Activated CD8-positive, alpha-beta memory T cell treated with anti-CD3 and anti-CD28 coated beads, Interleukin-2, amount 50 U/mL, for 4 hours (primary cell): ENCODE measurements around the gene NFATC1.
A peak's percentile ranks its signal among the peaks of the same experiment; 100 is the strongest.

Experiments
- DNase-seq: peaks from one replicate; pipeline ENCODE4 v3.0.0-alpha.2; 2020

NFATC1 gene

GRCh38 chr18:79395761-79396404 lies at the start of gene NFATC1:
NFATC1 (plus strand) TSS chr18:79395930; CDS start chr18:79396225, 295 bp downstream.
- DNase-seq: peak; percentile 90

- no peak for DNase-seq
These were observed 49.7 kb upstream of the NFATC1 start for GRCh38 chr18:79345981-79346380.

DNA sequence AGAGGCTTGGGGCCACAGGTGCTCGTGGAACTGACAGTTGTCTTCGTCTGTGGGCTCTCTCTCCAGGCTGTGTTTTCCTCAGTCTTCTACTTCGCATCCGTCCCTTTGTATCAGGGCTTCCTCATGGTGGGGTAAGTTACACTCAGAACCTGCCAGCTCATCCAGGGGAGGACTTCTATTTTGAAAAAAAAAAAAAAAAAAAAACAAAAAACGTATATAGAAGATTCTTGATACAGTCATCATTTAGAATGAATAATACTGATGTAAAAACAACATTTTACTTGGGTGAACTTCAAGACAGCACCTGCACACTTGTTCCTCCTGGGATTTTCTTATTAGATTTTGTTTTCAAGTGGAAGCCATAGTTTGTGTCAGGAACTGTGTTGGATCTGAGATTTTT lies 47.7 kb upstream of the NFATC1 start:
- DNase-seq: no peak

DNA sequence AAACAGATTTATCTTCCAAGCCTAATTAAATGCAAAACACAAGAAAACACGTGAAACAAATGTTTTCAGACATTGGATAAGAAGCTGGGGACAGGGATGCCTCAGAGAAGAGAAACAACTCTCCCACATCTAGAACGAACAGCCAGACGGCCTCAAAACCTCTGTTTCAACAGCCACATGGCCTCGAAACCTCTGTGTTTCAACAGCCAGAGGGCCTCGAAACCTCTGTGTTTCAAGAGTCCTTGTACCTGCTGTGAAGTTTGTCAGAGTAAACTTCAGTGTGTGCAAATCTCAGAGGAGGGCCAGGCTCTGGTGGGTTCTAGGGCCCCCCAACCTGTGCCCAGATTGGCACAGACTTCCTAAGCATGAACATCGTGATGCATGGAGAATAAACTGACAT lies 43.3 kb upstream of the NFATC1 start:
- no peak for DNase-seq

- DNase-seq: no peak
These were observed 42.5 kb upstream of the NFATC1 start for GRCh38 chr18:79353267-79353666.

DNA sequence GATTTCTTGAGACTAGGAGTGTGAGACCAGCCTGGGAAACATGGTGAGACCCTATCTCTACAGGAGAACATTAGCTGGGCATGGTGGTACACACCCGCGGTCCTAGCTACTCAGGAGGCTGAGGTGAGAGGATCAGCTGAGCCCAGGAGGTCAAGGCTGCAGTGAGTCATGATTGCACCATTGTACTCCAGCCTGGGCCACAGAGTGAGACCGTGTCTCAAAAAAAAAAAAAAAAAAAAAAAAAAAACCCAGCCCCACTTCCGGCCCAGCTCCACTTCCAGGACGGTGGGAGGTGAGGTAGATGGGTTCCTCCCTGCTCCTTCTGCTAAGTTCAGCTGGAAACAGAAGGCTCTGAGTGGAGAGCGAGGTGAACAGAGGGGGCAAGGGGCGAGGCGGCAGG lies 41.4 kb upstream of the NFATC1 start:
- DNase-seq: no peak

- no peak for DNase-seq
These were observed 40.0 kb upstream of the NFATC1 start for GRCh38 chr18:79355433-79356335.

DNA sequence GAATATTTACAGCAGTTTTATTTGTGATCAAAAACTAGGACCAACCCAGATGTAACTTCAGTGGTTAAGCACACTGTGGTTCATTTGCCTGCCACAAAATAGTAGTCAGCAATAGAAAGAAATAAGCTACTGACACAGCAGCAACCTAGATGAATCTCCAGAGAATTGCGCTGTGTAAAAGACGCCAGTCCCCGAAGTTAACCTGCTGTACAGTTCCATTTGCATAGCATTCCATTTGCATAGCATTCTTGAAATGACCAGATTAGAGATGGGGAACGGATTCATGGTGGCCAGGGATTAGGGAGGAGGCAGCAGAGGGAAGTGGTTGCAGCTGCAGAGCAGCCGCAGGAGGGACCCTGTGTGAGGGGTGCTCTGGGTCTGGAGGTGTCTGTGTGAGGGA lies 39.3 kb upstream of the NFATC1 start:
- DNase-seq: no peak

DNA sequence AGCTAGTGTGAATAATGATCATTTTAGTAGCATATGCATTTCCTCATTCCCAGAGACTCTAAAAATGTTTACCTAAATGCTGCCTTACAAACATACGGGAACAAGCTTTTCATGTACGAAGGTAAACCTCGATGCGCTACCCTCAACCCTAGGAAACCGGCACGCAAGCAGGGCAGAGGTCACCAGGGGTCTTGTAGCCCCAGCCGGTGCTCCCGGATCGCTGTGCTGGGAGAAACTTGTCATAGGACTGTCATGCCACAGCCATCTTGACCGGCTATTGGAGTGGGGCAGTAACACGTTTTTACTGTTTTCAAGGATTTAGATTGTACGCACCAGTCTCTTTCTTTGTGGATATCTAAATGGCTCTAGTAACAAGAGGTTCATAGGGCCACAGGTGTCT lies 34.8 kb upstream of the NFATC1 start:
- DNase-seq: no peak

- no peak for DNase-seq
These were observed 33.8 kb upstream of the NFATC1 start for GRCh38 chr18:79361766-79362522.

GRCh38 chr18:79365701-79366100 lies 30.0 kb upstream of the NFATC1 start:
- no peak for DNase-seq

DNA sequence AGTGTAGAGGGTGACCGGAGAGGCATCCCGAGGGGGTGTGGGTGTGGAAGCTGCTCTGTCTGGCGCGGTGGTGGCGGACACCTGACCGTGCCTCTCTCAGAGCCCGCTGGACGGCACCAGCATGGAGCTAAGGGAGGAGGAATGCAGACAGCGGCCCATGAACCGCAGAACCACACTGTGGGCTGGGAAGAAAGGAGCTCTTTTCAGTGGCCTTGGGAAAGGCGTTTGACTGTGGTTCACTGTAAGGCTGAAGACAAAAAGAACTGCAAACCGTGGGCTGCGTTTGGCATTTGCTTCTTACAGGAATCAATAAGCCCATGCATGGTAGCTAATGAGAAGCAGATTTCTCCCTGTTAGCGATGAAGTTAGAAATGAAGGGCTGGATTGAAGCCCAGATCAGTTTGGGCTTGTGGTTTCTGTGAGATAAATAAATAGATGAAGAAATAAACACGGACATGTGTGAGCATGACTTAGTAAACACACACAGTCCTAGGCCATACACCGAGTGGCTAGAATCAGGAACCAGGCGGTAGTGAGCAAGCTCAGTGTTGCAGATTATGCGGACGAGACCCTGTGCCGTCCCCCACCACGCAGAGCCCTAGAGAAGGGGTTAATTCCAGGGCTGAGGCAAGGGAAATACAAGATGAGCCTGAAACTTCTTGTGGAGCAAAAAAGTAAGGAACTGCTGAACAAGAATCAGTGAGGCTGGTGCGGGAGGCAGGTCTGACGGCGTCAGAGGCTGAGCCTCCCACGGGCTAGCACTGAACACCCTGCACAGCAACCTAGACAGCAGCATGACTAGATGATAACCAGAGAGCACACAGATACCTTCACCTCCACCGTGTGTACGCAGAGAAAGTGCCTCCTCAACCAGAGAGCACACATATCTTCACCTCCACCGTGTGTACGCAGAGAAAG lies 29.3 kb upstream of the NFATC1 start:
- DNase-seq: no peak

DNA sequence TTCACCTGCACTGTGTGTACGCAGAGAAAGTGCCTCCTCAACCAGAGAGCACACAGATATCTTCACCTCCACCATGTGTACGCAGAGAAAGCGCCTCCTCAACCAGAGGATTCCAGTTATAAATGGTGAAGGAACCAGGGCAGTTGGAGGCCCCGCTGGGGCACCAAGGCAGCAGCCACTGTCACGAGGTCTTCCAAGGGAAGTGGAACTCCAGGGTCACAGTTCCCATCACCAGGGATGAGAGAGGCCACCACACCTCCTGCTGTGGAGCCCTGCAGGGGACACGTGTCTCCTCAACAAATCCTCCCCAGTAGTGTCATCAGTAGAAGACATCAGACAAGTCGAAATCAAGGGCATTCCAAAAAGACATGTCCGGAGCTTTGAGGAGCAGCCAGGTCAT lies 28.2 kb upstream of the NFATC1 start:
- DNase-seq: no peak

DNA sequence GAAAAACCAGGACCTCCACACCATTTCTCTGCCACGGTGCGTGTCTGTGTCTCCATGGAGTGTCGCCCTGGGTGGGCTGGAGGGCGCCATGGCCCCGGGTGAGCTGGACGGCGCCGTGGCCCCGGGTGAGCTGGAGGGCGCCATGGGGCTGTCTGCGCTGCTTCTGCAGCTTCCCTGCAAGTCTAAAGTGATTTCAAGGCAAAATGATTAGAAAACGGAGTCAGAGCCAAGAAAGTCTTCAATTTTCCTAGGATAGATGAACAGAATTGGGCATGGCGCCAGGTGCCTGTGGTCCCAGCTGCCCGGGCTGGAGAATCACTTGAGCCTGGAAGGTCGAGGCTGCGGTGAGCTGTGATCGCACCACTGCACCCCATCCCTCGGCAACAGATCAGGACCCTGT lies 27.7 kb upstream of the NFATC1 start:
- no peak for DNase-seq

DNA sequence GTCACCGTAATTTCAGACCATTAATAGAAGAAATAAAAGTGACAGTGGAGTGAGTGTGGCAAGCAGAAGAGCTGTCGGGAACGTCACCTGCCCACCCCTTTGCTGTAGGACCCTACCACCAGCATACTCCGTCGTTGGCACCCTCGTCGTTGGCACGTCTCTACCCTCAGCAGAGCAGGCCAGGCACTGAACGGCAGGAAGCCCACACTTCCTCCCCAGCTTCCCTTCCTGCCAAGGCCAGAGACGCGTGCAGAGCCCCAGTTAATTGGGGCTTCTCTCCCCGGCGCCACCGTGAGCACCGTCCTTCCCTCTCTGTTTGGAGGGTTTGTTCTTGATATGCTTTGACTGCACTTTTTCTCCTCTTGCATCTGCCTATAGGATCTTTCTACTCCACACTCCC lies 27.0 kb upstream of the NFATC1 start:
- DNase-seq: no peak

GRCh38 chr18:79371561-79372121 lies 24.1 kb upstream of the NFATC1 start:
- no peak for DNase-seq

- no peak for DNase-seq
These were observed 23.3 kb upstream of the NFATC1 start for GRCh38 chr18:79372461-79372860.

- no peak for DNase-seq
These were observed 22.7 kb upstream of the NFATC1 start for GRCh38 chr18:79372991-79373390.

- DNase-seq: no peak
These were observed 22.0 kb upstream of the NFATC1 start for GRCh38 chr18:79373736-79374135.

DNA sequence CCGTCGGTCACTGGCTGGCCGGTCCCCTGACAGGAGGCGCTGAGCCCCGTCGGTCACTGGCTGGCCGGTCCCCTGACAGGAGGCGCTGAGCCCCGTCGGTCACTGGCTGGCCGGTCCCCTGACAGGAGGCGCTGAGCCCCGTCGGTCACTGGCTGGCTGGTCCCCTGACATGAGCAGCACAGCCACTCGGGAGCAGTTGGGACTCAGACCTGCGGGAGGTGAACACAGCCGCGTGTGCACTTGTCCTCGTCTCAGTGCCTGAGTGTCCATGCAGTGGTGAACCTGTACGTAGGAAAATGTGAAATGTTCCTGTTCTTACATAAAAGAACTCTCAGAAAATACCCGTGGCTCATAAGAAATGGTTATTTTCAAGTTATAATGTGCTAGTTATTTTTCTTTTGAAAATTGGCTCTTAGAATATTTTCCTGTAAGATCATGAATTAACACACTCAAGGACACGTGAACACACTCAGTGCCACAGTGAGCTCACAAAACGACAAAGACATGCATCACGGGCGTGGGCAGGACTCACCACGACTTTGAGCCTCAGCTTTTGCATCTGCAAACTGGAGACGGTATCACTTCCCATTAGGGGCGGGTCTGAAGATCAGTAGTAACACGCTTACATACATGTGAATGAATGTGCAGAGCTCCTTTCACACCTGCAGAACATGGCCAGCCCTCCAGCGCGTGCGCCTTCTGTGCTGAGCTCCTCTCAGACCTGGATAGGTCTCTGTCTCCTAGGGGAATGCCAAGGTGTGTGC lies 21.1 kb upstream of the NFATC1 start:
- no peak for DNase-seq

DNA sequence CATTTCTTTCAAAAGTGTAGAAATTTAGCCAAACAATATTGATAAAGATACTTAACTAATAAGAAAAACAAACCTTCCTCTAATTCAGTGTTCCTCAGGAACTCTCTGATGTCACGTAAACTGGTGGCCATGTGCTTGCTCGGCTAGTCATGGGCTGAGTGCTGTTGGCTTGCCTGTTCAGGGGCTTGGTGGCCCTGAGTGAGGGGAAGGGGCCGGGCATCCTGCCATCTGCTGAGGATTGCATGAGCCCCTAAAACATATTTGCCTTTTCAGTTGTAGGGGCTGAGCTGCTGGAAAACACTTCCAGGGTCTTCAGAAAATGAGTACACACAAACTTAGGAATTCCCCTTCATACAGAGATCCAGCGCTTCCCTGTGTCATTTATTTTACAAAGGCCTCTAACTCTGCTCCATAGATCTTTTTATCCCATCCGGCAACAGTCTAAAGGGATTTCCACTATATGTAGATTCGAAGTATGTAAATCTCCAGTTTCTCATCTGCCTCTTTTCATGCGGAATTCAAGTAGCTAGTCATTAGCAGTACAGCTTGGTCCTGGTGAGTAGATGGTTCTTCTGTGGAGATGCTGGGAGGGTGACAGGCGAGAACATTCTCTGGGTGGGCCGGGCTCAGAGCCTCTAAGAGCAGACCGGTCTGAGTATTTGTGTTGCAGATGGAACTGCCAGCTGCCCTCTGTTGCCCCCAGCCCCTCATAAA lies 20.1 kb upstream of the NFATC1 start:
- no peak for DNase-seq
